GM18502 (cell line): Measurements from ENCODE around the gene KMT2C.

Source experiments
- ATAC-seq: cut with Tn5 transposase; IDR thresholded peaks from one replicate; pipeline ENCODE4 v1.9.1; 2021; ENCODE audit warnings: mild to moderate bottlenecking; ENCODE audit not compliant: unreplicated experiment, poor library complexity

Gene KMT2C

GRCh38 chr7:152121432-152121831, 314.4 kb downstream of the KMT2C start:
- no peak for ATAC-seq

- ATAC-seq = no peak
Measured at GRCh38 chr7:152120776-152121175, 315.0 kb downstream of the KMT2C start.

- ATAC-seq = no peak
Measured at GRCh38 chr7:152120210-152120609, 315.6 kb downstream of the KMT2C start.

GRCh38 chr7:152117356-152117755, 318.4 kb downstream of the KMT2C start:
- ATAC-seq = no peak

GRCh38 chr7:152115021-152115718, 320.6 kb downstream of the KMT2C start:
- no peak for ATAC-seq

GRCh38 chr7:152112829-152113228, 323.0 kb downstream of the KMT2C start:
- ATAC-seq = no peak

GRCh38 chr7:152108359-152108758, 327.4 kb downstream of the KMT2C start:
- no peak for ATAC-seq

- ATAC-seq = no peak
Measured at GRCh38 chr7:152107945-152108344, 327.9 kb downstream of the KMT2C start.

- no peak for ATAC-seq
Measured at GRCh38 chr7:152106990-152107389, 328.8 kb downstream of the KMT2C start.

- ATAC-seq = no peak
Measured at GRCh38 chr7:152105205-152105604, 330.6 kb downstream of the KMT2C start.

- ATAC-seq = no peak
Measured at GRCh38 chr7:152103691-152104090, 332.1 kb downstream of the KMT2C start.

GRCh38 chr7:152103066-152103465, 332.7 kb downstream of the KMT2C start:
- no peak for ATAC-seq

GRCh38 chr7:152097330-152097729, 338.5 kb downstream of the KMT2C start:
- no peak for ATAC-seq

GRCh38 chr7:152095771-152096170, 340.0 kb downstream of the KMT2C start:
- ATAC-seq = no peak

- no peak for ATAC-seq
Measured at GRCh38 chr7:152093717-152094116, 342.1 kb downstream of the KMT2C start.

GRCh38 chr7:152090747-152091146, 345.1 kb downstream of the KMT2C start:
- no peak for ATAC-seq

- ATAC-seq = no peak
Measured at GRCh38 chr7:152089183-152089582, 346.6 kb downstream of the KMT2C start.

GRCh38 chr7:152086513-152086912, 349.3 kb downstream of the KMT2C start:
- no peak for ATAC-seq

- no peak for ATAC-seq
Measured at GRCh38 chr7:152085131-152085530, 350.7 kb downstream of the KMT2C start.
